Parietal lobe (tissue), 2 donors: ENCODE results near the gene SPEN. TPM values are rescaled to one million over a fixed set of nuclear protein-coding genes. Genes with fewer than 3 reads are reported as not detected.

Experiments used
- small RNA-seq: library from RNA; depleted of rRNA; stranded (forward); fragments of <200 nt; gene quantifications from one replicate; pipeline ENCODE3, GENCODE V24; 2014; ENCODE audit warnings: low replicate concordance
- total RNA-seq: library from RNA; depleted of rRNA; stranded (reverse); fragments of >200 nt; gene quantifications from one replicate; pipeline ENCODE4 v1.2.3, GENCODE V29; 2014

The SPEN gene, protein sequence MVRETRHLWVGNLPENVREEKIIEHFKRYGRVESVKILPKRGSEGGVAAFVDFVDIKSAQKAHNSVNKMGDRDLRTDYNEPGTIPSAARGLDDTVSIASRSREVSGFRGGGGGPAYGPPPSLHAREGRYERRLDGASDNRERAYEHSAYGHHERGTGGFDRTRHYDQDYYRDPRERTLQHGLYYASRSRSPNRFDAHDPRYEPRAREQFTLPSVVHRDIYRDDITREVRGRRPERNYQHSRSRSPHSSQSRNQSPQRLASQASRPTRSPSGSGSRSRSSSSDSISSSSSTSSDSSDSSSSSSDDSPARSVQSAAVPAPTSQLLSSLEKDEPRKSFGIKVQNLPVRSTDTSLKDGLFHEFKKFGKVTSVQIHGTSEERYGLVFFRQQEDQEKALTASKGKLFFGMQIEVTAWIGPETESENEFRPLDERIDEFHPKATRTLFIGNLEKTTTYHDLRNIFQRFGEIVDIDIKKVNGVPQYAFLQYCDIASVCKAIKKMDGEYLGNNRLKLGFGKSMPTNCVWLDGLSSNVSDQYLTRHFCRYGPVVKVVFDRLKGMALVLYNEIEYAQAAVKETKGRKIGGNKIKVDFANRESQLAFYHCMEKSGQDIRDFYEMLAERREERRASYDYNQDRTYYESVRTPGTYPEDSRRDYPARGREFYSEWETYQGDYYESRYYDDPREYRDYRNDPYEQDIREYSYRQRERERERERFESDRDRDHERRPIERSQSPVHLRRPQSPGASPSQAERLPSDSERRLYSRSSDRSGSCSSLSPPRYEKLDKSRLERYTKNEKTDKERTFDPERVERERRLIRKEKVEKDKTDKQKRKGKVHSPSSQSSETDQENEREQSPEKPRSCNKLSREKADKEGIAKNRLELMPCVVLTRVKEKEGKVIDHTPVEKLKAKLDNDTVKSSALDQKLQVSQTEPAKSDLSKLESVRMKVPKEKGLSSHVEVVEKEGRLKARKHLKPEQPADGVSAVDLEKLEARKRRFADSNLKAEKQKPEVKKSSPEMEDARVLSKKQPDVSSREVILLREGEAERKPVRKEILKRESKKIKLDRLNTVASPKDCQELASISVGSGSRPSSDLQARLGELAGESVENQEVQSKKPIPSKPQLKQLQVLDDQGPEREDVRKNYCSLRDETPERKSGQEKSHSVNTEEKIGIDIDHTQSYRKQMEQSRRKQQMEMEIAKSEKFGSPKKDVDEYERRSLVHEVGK (N-terminal part only)
- total RNA-seq: 122 TPM

DNA sequence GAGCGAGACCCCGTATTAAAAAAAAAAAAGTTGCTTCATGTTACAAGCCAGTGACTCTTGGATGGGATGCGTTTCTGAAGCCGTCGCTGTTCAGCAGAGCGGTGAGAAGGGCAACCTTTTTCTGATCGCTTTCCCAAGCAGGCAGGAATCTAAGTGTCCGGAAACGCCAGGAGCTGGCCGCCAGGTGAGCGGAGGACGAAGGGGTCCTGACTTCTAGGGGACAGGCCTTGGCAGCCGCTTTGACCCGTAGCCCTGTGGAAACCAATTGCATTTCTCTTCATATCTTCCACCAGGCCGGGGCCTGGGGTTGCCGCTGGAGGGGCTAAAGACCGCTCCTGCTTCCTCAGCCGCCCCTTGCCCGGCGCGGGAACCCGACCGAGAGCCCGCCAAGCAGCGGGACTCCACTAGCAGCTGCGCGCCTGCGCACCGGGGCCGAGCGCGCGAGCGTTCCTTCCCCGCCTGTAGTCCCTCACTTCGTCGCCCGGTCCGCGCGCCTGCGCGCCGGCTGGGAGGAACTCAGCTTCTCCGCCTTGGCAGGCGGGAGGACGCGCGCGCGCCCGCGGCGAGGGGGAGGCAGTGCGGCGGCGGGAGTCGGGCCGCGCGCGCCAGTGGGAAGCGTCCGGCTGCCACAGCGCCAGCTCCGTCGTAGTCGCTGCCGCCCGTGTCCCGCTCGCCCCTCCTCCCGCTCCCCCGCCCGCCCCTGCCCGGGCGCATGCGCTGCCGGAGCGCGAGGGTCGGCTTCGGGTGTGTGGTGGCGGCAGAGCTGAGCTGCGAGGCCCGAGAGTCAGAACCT lies at the start of gene SPEN:
Gene SPEN, plus strand, starts transcription at position 608 of the 793 bp plus-strand sequence. CDS start 361 bp downstream, outside the sequence.

DNA sequence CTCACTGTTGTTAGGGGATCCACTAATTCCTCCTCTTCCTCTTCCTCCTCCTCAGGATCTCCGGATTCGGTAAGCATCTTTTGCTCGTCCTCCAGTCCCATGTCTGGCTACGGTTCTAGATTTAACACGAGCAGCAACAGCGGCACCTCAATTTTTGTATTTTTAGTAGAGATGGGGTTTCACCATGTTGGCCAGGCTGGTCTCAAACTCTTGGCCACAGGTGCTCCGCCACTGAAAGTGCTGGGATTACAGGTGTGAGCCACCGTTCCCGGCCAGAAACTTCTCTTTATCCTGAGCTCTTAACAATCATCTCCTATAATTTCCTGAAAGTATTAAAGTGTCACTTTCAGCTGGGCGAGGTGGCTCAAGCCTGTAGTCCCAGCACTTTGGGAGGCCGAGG lies 40.0 kb upstream of the SPEN start, which contains the start of gene UQCRHL:
Gene UQCRHL, minus strand, starts transcription at position 101 of the 400 bp plus-strand sequence. Its CDS starts 0 bp downstream, at position 101.

DNA sequence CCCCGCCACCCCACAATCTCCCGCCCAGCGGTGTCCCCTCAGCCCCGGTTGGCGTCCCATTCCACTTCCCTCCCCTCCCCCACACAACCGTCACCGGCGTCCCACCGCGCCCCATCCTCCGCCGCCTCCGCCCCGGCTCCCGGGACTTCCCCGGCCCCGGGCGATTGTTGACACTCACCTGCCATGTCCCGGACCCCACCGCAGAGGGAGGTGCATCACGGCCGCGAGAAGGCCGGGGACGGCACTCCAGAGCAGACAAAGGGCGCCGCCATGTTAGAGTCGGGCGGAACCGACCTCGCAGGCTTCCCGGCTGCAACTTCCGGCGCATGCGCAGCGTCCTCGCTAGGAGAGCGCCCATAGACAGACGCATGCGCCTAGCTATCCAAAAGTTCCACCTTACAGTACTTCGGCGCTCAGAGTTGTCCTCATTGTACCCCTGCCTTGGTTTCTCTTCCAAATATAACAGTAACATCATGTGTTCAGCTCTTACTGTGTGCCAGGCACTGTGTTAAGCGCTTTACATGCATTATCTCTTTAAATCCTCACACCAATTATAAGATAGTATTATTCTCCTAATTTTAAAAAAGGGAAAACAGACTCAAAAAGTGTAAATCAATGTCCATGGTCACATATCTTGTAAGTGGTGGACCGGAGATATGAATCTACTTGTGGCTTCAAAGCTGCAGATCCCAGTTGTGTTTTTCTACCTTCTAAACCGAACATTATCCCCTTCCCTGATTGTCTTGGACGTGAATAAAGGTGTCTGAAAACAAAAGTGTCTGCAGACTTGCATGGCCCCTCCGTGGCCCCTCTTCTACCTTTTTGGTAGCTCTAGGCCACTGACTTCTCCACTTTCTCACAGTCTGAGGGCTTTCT lies 128.5 kb downstream of the SPEN start, which contains the start of gene ZBTB17:
Gene ZBTB17, minus strand, starts transcription at position 297 of the 876 bp plus-strand sequence. CDS start 27,606 bp downstream, outside the sequence.

Small RNA genes within 50 kb of the gene (small RNA-seq; reads per million reads assigned to genes)
- gene AL034555.1: not detected
- gene AL355994.1: not detected
- not detected for gene AL355994.5

Other genes with a start within 250 kb of the SPEN start
- 48.5 TPM for gene DDI2, start 230.2 kb upstream of the SPEN start, total RNA-seq
- gene PLEKHM2, start 163.4 kb upstream of the SPEN start, total RNA-seq: 41.0 TPM
- 1.6 TPM for gene SLC25A34, start 111.4 kb upstream of the SPEN start, total RNA-seq
- gene TMEM82, start 105.2 kb upstream of the SPEN start, total RNA-seq: not detected
- gene FBLIM1, start 88.9 kb upstream of the SPEN start, total RNA-seq: 13.8 TPM
- 1.9 TPM for gene UQCRHL, start 40.1 kb upstream of the SPEN start, total RNA-seq
- 51.3 TPM for gene ZBTB17, start 128.4 kb downstream of the SPEN start, total RNA-seq
- 0.63 TPM for gene SRARP, start 156.5 kb downstream of the SPEN start, total RNA-seq
- not detected for gene HSPB7, start 170.3 kb downstream of the SPEN start, total RNA-seq
- not detected for gene CLCNKA, start 174.3 kb downstream of the SPEN start, total RNA-seq
- not detected for gene CLCNKB, start 196.1 kb downstream of the SPEN start, total RNA-seq
- gene FAM131C, start 225.9 kb downstream of the SPEN start, total RNA-seq: 1.9 TPM